Right atrium auricular region (tissue), 2 donors: ENCODE results near the gene ADCY1. TPM values are rescaled to one million over a fixed set of nuclear protein-coding genes. Genes with fewer than 3 reads are reported as not detected.
A peak's percentile ranks its signal among the peaks of the same experiment; 100 is the strongest.

Source experiments
- DNase-seq: peaks from one replicate; pipeline ENCODE4 v3.0.0-alpha.2; 2019; ENCODE audit warnings: low spot score
- H3K27ac ChIP-seq, 2 donors: fragments of 200-600 bp; sonication (generic); 1 replicate in 1 of 2; 2 replicates in 1 of 2; pipeline ENCODE4 v1.5.1; 2016 to 2019
- H3K27me3 ChIP-seq, 2 donors: fragments of 200-600 bp; sonication (generic); one replicate each; pipeline versions ENCODE4 v1.5.1 to v1.6.0; 2017 to 2019
- H3K36me3 ChIP-seq: fragments of 200-600 bp; sonication (generic); one replicate; pipeline ENCODE4 v1.5.1; 2016
- H3K4me1 ChIP-seq, 2 donors: fragments of 200-600 bp; sonication (generic); one replicate each; pipeline versions ENCODE4 v1.5.1 to v1.6.0; 2017 to 2019
- H3K4me3 ChIP-seq, 2 donors: fragments of 200-600 bp; sonication (generic); 1 replicate in 1 of 2; 2 replicates in 1 of 2; pipeline ENCODE4 v1.5.1; 2017 to 2019; ENCODE audit warnings: mild to moderate bottlenecking in 1 of 2, moderate library complexity in 1 of 2
- H3K9me3 ChIP-seq, 2 donors: fragments of 200-600 bp; sonication (generic); one replicate each; pipeline ENCODE4 v1.5.1; 2019
- CTCF ChIP-seq, 2 donors: fragments of 200-600 bp; sonication (generic); IDR thresholded peaks; one replicate each; pipeline ENCODE4 v1.5.1; 2019; ENCODE audit warnings: antibody characterized with exemption in 2 of 2
- total RNA-seq, 2 donors: library from RNA; depleted of rRNA; stranded (reverse); fragments of >200 nt; gene quantifications; one replicate each; pipeline ENCODE4 v1.1.0, GENCODE V29; 2016

Gene ADCY1
- total RNA-seq, 2 donors from 2014 or later, result 2.4 to 3.2 TPM

- H3K27me3 ChIP-seq, result no peaks in the 10 kb centered on the region
- no peaks in the 10 kb centered on the region for H3K4me1 ChIP-seq
- H3K4me3 ChIP-seq, result no peak overlapping the region
- no peak overlapping the region for H3K27ac ChIP-seq
- H3K36me3 ChIP-seq, result no peaks in the 10 kb centered on the region
- no peaks in the 10 kb centered on the region for H3K9me3 ChIP-seq
- no peak for TF ChIP-seq CTCF (IDR thresholded peaks at IDR 0.05)
- no peak for DNase-seq
These were observed 81.4 kb downstream of the ADCY1 start for GRCh38 chr7:45655539-45655938.

DNA sequence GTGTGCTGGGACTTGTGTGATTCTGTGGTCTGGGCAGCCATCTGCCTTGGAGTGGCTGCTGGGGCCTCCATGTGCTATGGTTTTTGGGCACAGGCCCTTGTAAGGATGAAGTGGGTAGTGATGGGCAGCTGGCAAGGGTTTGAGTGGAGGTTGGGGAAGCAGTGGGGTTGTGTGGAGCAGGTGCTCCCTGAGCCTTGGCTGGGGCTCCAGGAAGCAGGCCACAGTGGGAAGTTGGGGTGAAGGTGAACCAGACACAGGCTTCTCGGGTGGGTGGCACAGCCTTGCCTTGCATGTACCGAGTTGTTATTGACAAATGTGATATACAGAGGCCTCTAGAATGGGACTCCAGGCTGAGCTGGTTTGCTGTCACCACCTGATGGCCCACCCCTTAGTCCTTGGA, 82.3 kb downstream of the ADCY1 start:
- TF ChIP-seq CTCF (IDR thresholded peaks at IDR 0.05), result no peak
- Histone ChIP-seq H3K36me3 (no peaks in the 10 kb centered on the region), H3K9me3 (no peaks in the 10 kb centered on the region), H3K27me3 (no peaks in the 10 kb centered on the region), H3K4me3 (no peak overlapping the region), H3K27ac (no peak overlapping the region), H3K4me1 (no peaks in the 10 kb centered on the region)
- DNase-seq, result peak; percentile 47

DNA sequence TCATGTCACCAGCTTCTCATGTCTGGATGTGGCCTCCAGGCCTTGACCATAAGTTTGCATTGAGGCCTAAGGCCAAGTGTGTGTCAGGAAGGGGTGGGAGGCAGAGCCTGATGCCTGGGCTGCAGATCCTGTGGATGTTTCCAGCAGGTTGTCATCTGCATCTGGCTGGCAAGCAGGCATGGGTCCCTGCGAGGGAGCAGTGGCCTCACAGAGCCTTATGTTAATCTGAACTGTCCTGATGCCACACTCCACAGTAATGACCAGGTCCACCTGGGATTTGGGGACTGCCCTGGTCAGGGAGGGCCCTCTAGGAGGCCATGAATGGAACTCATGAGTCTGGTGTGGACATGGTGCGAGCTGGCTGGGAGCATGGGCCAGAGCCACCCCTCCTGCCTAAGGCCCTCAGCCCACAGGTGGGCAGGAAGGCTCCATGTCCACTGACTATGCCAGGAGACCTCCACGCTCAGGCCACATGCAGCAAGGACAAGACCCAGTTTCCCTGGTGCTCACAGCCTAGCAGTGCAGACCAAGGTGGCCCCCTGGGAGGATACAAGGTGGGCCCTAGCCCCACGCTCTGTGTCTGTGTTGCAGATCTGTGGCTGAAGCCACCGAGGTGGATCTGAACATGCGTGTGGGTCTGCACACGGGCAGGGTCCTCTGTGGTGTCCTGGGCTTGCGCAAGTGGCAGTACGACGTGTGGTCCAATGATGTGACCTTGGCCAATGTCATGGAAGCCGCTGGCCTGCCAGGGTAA, 83.1 kb downstream of the ADCY1 start:
- TF ChIP-seq CTCF (IDR thresholded peaks at IDR 0.05), result no peak
- Histone ChIP-seq H3K36me3 (no peaks in the 10 kb centered on the region), H3K4me3 (no peak overlapping the region), H3K27ac (no peak overlapping the region), H3K4me1 (no peaks in the 10 kb centered on the region), H3K9me3 (no peaks in the 10 kb centered on the region), H3K27me3 (no peaks in the 10 kb centered on the region)
- peak; percentile 42 for DNase-seq

DNA sequence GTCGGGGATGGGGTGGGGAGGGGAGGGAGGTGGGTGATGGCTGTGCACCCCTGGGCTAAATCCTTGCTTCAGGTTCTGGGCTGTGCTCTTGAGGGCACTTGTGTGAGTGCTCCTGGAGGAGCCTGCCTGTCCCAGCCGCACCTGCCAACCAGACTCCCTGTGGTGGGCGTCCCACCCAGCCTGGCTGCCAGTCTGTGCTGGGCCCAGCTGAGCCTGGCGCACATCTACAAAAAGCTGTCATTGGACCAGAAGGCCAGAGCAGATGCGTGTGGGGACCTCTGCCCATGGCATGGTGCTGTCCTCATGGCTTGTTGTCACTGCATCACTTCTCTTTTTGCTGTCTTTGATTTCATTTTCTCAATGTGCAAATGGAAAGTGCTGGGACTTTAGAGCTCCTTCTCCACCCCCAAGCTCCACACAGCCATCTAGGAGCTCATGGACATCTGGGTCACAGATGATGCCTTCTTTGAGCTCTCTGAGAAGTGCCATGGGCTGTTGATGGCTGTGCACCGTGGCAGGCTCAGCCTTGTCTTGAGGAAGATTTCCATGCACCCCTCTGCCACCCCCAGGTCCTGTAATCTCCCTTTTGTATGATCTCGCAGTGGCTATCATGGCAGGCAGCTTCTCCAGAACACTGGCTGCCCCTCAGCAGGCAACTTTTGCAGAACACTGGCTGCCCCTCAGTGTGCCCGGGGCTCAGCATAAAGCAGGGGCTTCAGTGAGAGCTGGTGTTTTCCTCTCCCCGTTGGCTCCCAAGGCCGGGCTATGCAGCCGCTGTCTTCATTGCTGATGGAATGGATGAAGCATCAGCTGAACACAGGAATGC, 83.9 kb downstream of the ADCY1 start:
- no peaks in the 10 kb centered on the region for H3K27me3 ChIP-seq
- no peaks in the 10 kb centered on the region for H3K4me1 ChIP-seq
- H3K36me3 ChIP-seq, result no peaks in the 10 kb centered on the region
- peak; percentile 47 for DNase-seq
- TF ChIP-seq CTCF (IDR thresholded peaks at IDR 0.05), result no peak
- H3K27ac ChIP-seq, result no peak overlapping the region
- H3K9me3 ChIP-seq, result no peaks in the 10 kb centered on the region
- H3K4me3 ChIP-seq, result no peak overlapping the region

- no peaks in the 10 kb centered on the region for H3K36me3 ChIP-seq
- H3K4me3 ChIP-seq, result no peak overlapping the region
- no peak for TF ChIP-seq CTCF (IDR thresholded peaks at IDR 0.05)
- peak; percentile 52 for DNase-seq
- no peaks in the 10 kb centered on the region for H3K27me3 ChIP-seq
- no peak overlapping the region for H3K27ac ChIP-seq
- no peaks in the 10 kb centered on the region for H3K9me3 ChIP-seq
- H3K4me1 ChIP-seq, result no peaks in the 10 kb centered on the region
These were observed 84.7 kb downstream of the ADCY1 start for GRCh38 chr7:45658716-45659495.
